ENCODE data around the gene ITLN1.

Gene ITLN1

GRCh38 chr1:160853754-160854153, 31.2 kb downstream of the ITLN1 start:
- no peak overlapping the region for H3K4me3 ChIP-seq
- DNase-seq (ENCODE audit: low spot score), result no peak
- no peak overlapping the region for H3K27ac ChIP-seq
- TF ChIP-seq CTCF (IDR thresholded peaks at IDR 0.05), result no peak

GRCh38 chr1:160853014-160853413, 32.0 kb downstream of the ITLN1 start:
- DNase-seq (ENCODE audit: low spot score), result no peak
- TF ChIP-seq CTCF (IDR thresholded peaks at IDR 0.05), result no peak
- H3K27ac ChIP-seq, result no peak overlapping the region
- no peak overlapping the region for H3K4me3 ChIP-seq

- Histone ChIP-seq H3K4me3 (no peak overlapping the region), H3K27ac (no peak overlapping the region)
- TF ChIP-seq CTCF (IDR thresholded peaks at IDR 0.05), result no peak
- no peak for DNase-seq (ENCODE audit: low spot score)
Observed at GRCh38 chr1:160850993-160851392, 34.0 kb downstream of the ITLN1 start.

GRCh38 chr1:160850541-160850940, 34.4 kb downstream of the ITLN1 start:
- H3K4me3 ChIP-seq, result no peak overlapping the region
- TF ChIP-seq CTCF (IDR thresholded peaks at IDR 0.05), result no peak
- no peak for DNase-seq (ENCODE audit: low spot score)
- no peak overlapping the region for H3K27ac ChIP-seq

- DNase-seq (ENCODE audit: low spot score), result no peak
- no peak overlapping the region for H3K27ac ChIP-seq
- no peak overlapping the region for H3K4me3 ChIP-seq
- TF ChIP-seq CTCF (IDR thresholded peaks at IDR 0.05), result no peak
Observed at GRCh38 chr1:160846281-160846680, 38.7 kb downstream of the ITLN1 start.

GRCh38 chr1:160844447-160845232, 40.3 kb downstream of the ITLN1 start:
- Histone ChIP-seq H3K27ac (no peak overlapping the region), H3K4me3 (no peak overlapping the region)
- no peak for TF ChIP-seq CTCF (IDR thresholded peaks at IDR 0.05)
- no peak for DNase-seq (ENCODE audit: low spot score)

- TF ChIP-seq CTCF (IDR thresholded peaks at IDR 0.05), result no peak
- H3K27ac ChIP-seq, result no peak overlapping the region
- no peak overlapping the region for H3K4me3 ChIP-seq
- no peak for DNase-seq (ENCODE audit: low spot score)
Observed at GRCh38 chr1:160841079-160841478, 43.9 kb downstream of the ITLN1 start.
